NCI-H226 (cell line): ENCODE data around the gene KCNMB3.
"Not testable (repeated sequence)": the region's sequence is repeated elsewhere in the genome, so short reads cannot be mapped to it uniquely, and the experiment has no call there.

ENCODE experiments used
- DNase-seq: peaks from one replicate; pipeline ENCODE4 v3.0.0-alpha.2; 2015

The KCNMB3 gene, protein sequence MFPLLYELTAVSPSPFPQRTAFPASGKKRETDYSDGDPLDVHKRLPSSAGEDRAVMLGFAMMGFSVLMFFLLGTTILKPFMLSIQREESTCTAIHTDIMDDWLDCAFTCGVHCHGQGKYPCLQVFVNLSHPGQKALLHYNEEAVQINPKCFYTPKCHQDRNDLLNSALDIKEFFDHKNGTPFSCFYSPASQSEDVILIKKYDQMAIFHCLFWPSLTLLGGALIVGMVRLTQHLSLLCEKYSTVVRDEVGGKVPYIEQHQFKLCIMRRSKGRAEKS

DNA sequence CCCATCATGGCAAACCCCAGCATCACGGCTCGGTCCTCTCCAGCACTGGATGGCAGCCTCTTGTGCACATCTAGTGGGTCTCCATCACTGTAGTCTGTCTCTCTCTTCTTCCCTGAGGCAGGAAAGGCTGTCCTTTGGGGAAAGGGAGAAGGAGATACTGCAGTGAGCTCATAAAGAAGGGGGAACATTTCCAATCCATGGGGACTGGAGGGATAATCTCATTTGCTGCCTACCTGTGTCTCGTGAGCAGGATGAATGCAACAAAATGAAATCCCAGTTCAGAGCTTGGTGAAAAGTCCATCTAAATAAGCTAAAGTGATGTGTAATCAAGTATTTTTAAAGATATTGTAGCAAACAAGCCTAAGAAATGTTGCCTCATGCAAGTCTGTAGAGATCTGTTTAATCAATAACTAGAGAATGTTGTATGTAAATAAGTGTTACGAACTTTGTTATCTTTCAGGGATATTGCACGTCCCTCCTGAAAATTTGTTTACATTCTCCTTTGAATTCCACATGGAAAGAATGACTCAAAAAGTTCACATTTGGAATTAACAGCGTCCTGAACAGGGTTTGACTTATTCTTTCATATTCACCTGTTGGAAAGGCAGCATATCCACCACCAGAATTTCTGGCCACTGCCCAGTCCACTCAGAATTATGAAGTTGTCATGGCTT is at the start of gene KCNMB3:
KCNMB3 (minus strand) TSS at position 312 of the 674 bp plus-strand sequence; CDS start at position 188, 124 bp downstream.
- DNase-seq: no peak

DNA sequence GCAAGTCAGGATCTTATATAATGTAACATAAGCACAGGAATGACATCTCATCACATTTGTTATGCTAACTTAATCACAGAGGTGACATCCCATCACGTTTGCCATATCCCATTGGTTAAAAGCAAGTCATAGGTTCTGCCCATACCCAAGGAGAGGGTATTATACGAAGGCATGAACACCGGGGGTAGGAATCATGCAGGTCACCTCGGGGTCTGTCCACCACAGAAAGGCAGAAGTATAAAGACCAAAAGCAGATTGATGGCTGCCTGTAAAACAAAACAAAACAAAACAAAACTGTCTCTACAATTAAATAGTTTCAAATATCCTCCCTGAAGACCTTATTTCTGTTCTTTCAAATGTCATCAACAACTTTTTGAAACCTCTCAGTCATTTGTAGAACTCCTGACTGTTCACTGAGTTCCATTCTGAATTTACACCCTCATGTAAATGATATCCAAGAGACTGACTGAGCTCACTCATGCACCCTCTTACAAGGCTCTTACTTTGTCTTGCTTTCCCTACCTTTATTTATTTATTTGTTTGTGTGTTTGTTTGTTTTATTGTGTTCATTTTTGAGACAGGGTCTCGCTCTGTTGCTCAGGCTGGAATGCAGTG is 49.2 kb upstream of the KCNMB3 start:
- no peak for DNase-seq

DNA sequence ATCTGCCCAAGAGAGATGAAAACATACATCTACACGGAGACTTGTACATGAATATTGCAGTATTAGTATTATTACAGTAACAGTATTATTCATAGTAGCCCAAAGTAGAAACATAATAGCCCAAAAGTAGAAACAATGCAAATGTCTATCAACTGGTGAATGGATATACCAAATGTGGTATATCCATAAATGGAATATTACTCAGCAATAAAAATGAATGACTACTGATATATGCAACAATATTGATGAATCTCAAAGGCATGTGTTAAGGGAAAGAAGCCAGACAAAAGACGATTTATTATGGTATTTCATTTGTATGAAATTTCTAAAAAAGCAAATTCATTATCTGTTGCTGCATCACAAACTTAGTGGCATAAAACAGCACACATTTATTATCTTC is 48.4 kb upstream of the KCNMB3 start:
- no peak for DNase-seq

DNA sequence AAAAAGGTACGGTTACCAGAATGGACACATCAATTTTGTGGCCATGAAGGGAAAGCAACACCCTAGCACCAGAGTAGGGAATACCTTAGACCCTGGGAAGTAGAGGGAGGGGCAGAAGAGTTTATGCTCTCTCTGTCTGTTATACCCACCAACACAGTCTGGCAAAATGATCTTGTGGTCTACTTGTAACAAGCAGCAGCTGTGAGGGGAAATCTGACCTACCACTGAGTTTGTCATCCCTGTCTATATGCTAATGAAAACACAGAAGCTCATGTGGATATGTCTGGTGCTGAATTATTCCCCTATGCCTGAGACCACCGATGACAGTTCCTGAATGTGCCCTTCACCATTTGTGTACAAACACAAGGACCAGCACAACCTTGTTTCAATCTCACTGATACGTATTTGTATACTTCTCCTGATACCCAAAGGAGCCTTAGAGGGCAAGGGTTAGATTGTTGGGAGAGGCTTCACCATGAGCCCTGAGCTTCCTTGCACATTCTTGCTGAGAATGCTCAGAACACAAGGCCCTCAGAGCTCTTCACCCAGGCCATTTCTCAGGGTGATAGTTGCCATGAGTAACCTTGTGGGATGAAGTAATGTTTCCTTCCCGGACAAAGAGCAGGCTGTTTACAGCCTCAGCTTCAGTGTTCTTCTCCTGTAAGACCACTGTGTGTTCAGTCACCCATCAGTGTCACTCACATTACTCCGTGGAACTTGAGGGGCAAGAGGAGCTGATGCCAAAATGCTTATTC is 47.2 kb upstream of the KCNMB3 start:
- no peak for DNase-seq

DNA sequence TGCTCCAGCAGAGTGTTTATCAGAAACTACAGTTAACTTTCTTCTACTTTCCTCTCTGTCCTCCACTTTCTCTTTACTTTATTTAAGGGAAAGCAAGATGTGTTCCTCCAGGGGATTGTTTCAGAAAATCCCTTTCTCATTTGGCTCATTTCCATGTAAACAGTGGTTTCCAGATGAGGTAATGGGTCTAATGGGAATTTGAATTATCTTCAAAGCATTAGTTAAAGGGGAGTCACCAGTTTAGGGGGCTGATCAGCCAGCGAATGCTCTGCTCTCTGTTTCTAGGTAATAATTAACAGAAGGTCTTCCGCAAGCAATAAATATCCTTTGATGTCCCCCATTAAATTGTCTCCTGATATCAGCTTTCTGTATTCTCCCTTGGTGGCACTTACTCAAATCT is 41.5 kb upstream of the KCNMB3 start:
- DNase-seq: no peak

DNA sequence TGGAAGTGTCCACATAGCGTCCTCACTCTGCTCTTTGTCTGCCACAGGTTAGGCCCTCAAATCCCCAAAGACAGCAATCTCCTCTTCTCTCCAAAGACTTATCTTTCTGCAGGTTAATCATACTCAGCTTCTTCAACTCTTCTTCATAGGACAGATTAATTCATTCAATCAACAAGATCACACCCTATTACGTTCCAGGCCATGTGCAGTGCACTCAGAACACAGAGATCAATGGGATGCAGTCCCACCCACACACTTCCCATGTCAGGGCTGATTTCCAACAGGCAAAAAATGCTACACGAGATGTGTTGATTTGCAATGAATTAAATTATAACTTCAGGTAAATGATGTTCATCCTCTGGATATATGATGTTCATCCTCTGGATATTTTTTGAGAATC is 38.4 kb upstream of the KCNMB3 start:
- DNase-seq: no peak

DNA sequence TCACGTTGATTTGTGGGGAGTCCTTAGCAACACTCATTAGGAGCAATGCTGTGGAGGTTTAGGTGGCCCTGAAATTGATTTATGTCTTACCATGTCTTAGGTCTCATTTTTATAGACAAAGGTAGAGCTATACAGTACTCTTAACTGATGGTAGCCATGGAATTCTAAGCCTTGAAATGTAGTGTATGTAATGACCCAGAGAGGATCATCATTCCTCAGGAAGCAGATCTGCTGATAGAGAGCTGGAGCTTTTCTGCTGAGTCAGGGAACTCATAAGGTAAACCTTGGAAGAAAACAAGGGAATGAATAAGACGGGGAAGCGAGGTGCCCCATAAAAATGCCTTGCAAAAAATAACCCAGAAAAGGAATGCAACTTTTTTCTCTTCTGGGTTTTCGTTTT is 37.9 kb upstream of the KCNMB3 start:
- DNase-seq: no peak

DNA sequence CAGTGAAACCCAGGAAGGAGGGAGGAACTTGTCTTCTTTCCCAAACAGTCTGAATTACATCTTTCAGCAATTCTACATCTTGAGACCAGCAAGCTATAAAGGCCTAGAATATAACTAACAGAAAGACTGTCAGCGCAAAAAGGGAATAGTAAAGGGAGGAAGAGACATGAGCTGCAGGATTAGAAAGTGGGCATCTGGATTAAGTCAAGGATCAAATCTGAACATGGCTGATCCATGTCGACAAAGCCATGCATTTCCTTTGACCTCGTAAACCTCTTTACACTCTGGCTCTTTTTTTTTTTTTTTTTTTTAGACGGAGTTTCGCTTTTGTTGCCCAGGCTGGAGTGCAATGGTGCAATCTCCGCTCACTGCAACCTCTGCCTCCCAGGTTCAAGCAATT is 35.4 kb upstream of the KCNMB3 start:
- no peak for DNase-seq

DNA sequence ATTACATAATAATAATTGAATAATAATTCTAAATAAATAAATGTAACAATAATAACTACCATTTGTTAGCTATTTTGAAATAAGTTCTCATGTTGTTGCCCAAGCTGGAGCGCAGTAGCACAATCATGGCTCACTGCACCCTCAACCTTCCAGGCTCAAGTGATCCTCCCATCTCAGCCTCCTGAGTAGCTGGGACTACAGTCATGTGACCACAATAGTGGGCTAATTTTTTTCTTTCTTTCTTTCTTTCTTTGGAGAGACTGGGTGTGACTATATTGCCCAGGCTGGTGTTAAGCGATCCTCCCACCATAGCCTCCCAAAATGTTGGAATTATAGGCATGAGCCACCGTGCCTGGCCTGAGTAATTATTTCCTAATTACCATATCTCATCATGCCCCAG is 30.9 kb upstream of the KCNMB3 start:
- no peak for DNase-seq

DNA sequence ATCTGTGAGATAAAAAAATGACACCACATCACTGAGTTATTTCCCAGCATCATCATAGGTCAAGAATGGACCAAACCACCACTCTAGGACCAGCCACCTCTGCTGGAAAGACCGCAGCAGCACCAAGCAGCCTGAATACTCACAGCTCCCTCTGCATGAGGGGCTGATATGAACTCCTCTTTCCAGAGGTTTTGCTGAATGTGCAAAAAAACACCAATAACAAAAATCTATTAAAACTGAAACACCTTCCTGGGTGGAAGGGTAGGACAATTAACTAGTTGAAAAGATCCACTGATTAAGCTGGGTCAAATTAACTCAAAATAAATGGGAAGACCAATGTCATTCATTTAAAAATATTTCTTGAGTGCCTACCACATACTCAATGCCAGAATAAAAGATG is 28.9 kb upstream of the KCNMB3 start:
- no peak for DNase-seq

DNA sequence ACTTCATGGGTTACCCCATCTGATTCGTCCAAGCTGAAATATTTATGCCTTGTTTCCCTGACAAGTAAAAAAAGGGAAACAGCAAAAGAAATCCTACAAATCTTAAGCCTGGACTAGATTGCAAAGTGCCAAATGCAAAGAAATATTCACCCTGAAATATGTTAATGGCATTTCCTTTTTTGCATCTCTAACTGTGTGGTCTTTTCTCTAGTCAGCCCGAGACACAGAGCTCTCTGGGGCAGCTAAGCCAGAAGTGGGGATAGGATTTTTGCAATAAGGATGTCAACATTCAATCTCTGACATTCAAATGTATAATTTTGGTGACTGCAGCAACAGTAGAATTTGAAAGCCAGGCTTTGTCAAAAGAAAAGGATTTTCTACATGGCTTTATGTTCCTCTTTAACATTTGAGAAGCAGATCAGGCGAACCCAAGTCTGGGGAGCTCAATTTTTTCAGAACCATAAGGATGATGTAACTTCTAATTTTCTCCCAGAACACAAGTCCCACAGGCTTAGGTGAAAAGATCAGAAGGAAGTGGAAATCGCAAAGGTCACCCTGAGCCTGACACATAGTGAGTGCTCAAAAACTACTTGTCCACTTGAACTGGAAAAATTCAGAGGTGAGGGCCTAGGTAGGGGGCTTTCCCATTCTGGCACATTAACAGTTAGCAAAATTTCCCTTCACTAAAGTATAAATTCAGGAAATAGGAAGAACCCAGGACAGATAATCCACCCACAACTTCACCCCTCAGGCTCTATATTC is 28.2 kb upstream of the KCNMB3 start:
- no peak for DNase-seq

DNA sequence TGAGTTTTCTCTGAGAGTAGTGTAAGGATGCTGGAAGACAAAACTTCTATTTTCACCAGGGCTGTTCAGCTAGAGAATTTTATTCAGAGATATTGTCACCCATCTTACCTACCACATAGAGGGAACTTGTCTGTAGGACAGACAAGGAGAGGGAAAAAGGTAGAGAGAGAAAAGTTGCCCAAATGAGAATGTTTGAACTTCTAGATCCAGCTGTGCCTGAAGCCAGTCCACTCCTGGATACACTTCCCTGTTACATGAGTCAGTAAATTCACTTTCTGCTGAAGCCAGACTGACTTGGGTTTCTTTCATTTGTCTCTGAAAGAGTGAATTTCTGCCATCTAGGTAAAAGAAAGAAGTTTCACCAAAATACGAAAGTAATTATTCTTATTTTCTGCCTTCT is 27.2 kb upstream of the KCNMB3 start:
- DNase-seq: no peak

DNA sequence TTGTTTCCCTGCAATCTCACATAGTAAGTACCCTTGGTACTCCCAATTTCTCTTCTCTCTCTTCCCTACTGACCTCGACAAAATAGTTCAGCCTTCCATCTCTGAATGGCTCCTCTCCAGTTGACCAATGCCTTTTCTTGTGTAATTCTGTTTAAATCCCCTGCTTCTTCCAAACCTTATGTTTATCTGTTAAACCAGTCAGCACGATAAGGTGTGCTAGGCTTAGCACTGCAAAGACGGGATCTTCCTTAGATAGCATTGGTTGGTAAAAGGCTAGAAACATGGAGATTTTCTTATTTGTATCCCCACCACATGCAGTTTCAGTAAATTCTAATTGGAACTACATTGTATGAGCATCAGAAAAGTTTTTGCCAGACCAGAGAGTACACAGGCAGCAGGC is 25.8 kb upstream of the KCNMB3 start:
- no peak for DNase-seq

DNA sequence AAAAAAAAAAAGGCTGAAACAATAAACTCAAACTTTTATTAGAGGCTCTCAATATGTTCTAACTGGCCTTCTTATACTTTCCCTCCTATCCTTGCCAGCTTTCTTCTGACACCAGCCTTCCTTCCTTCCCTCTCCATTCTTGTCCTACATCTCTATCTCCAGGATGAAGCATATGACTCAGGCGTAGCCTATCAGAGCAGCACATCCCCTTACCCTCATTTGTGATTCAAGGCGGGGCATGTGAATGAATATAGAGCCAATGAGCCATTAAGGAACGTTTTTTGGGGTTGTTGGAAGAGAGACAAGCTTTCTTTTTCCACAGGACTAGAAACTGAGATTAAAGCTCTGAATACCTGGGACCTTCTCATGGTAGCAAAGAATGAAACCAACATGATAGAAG is 25.1 kb upstream of the KCNMB3 start:
- DNase-seq: no peak

DNA sequence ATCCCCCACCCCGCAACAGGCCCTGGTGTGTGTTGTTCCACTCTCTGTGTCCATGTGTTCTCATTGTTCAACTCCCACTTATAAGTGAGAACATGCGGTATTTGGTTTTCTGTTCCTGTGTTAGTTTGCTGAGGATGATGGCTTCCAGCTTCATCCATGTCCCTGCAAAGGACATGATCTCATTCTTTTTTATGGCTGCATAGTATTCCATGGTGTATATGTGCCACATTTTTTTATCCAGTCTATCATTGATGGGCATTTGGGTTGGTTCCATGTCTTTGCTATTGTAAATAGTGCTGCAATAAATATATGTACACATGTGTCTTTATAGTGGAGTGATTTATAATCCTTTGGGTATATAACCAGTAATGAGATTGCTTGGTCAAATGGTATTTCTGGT is 23.5 kb upstream of the KCNMB3 start:
- not testable (repeated sequence) for DNase-seq

DNA sequence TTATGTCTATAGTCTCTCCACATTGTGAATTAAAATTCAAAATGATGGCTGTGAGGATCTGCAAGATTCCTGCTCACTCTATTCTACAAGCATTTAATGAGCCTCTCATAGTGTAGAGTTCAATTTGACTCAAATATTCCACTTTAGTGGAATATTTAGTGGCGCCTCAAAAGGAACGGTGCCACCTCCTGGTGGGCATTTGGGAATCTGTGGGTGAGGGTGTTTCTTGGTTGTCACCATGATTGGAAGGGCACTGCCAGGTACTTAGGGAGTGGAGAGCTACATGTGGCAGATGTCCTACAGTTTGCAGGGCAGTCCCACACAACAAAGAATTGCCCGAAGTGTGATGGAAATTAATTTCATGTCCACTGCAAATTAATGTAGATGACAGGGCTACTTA is 21.5 kb upstream of the KCNMB3 start:
- no peak for DNase-seq

DNA sequence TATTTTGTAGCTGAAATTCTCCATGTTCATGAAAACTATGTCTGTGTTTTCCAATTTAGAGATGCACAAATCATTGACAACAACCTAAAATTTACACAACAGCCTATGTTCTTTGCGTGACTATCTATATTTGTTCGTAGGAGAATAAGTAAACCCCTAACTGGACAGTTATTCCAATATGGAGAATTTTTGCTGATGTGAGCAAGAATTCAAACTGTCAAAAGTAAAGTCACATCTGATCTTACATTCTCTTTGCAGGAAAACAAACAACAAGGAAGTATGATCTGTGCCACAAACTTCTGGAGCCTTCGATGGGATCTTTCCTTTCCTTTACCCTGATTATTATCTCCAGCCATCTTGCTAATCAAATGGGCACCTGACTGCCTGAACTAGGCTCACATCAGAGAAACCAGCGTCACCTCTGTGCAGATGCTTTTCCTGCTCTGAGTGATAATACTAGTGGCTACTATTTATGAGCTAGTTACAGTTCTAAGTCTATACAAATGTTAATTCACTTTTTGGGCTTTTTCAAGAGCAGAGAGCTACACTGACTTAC is 18.3 kb upstream of the KCNMB3 start:
- DNase-seq: no peak

DNA sequence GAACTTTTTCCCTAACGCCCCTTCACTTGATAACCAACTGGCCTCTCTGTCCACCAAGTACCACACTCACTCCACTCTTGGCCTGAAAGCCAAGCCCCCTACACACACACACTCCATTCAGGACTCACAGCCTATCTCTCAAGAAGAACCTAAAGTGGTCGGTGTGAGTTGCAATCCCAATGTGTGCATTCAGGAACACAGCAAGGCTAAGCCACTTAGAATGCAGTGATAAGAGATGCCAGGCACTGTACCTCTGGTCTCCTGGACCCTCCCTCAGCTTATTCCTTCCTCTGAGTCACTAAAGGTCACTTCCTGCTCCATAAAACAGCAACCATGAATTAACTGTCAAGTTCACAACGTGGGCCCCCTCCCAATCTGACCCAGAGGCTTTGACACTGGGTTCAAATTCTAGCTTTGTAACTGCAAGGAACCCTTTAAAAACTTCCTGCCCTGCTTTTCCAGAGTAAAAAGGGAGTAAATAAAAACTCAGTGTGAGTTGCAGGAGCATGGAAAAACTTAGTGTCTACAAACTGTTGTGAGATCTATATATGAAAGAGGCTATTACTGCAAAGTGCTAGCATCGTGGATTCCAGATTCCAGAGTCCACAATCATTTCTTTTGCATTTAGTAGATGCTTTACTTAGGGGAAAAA is 17.6 kb upstream of the KCNMB3 start:
- DNase-seq: no peak

DNA sequence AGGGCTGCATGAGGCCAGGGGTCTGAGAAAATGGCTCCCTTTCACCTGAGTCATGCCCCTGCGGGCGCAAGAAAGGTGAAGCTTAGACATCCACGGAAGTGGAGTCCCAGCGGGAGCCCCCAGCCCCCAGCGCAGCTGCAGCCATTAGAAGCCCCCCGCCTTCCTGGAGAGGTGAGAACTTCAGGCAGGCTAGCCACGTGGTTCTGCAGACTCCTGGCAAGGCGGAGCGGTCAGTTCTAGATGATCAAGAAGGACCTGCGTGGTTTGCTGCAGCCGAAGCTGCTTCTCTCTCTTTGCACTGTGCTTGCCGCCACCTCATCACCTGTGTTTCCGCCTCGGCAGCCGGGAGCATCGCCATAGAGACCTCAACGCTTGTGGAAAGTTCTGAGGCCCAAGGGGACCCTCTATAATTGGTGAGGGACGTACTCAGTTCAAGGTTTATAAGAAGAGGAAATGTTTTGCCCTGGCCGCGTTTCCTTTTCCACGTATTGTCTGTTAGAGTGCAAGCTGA is 15.8 kb upstream of the KCNMB3 start:
- no peak for DNase-seq

DNA sequence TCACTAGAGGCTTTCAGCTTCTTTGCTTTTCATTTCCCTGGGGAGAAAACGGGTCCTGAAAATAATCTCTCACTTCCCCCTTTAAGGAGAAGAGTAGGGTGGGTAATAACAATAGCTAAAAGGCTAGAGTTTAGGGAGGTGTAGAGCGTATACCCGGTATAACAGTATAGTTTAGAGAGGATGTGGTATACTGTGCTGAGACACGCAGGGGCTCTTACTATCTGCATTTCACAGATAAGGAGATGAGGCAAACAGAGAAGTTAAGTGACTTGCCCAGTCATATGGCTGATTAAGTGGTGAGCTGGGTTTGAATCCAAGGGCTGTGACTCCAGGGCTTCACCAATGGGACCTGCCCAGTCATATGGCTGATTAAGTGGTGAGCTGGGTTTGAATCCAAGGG is 15.0 kb upstream of the KCNMB3 start:
- DNase-seq: no peak

DNA sequence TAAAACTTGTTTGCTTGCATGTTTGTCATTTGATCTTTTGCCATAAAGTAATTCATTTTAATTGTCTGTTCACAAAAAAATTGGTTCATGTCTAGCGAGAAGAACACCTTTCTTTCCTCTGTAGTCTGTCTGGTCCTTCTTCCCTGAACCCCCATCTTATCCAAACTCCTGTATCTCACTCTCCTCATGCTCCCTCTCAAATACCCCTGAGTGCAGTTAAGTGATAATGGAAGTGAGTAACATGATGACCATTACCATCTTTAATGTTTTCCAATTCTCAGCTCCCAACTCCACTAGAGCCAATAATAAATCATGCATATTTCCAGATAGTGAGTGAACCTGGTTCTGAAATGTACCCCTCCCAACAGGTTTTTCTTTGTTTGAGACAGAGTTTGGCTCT is 14.2 kb upstream of the KCNMB3 start:
- no peak for DNase-seq

DNA sequence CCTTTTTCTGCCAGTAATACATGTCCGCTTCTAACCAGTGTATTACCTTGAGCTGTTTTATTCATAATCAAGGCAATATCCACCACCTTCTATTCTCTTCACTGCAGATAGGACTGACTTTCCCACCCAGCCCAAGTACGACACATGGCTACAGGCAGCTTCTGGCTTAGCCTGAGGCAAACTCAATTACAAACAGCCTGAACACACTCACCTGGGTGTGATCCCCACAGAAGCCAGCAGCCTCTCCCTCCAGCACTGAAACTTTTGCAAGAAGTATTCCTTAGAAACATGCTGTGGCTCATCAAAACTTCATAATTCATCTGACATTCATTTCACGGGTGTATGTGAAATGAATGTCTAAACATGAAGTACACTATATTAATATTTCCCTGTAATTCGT is 13.5 kb upstream of the KCNMB3 start:
- no peak for DNase-seq
